Omental fat pad (tissue), 4 donors: ENCODE results near the gene MCM5. TPM values are rescaled to one million over a fixed set of nuclear protein-coding genes. Genes with fewer than 3 reads are reported as not detected.

Experiments
- ATAC-seq: fragments of 150-250 bp; one replicate; pipeline ENCODE4 v1.9.1; 2016; ENCODE audit warnings: mild to moderate bottlenecking, moderate library complexity; ENCODE audit not compliant: low FRiP score
- DNase-seq: peaks from one replicate; pipeline ENCODE4 v3.0.0-alpha.2; 2019; ENCODE audit warnings: low spot score
- CTCF ChIP-seq, 3 donors: fragments of 450-650 bp; IDR thresholded peaks; one replicate each; pipeline ENCODE4 v1.5.1; 2016 to 2017; ENCODE audit warnings: antibody characterized with exemption in 3 of 3, mild to moderate bottlenecking in 3 of 3, moderate library complexity in 2 of 3
- total RNA-seq, 4 donors: library from RNA; depleted of rRNA; stranded (reverse); fragments of >200 nt; gene quantifications; one replicate each; pipeline ENCODE4 v1.1.0, GENCODE V29; 2016

The MCM5 gene
- total RNA-seq, 4 donors from 2014 or later, result 10.5 to 22.5 (median 13.9) TPM

- no peak for TF ChIP-seq CTCF (IDR thresholded peaks at IDR 0.05)
- ATAC-seq, result no peak
- DNase-seq, result no peak
These were observed 23.0 kb downstream of the MCM5 start for GRCh38 chr22:35422936-35423335.

- no peak for TF ChIP-seq CTCF (IDR thresholded peaks at IDR 0.05)
- no peak for DNase-seq
- ATAC-seq, result no peak
These were observed 24.1 kb downstream of the MCM5 start for GRCh38 chr22:35424081-35424480.

GRCh38 chr22:35424761-35425160, 24.8 kb downstream of the MCM5 start:
- TF ChIP-seq CTCF (IDR thresholded peaks at IDR 0.05), result no peak
- ATAC-seq (no peak), DNase-seq (no peak)

GRCh38 chr22:35425546-35425945, 25.6 kb downstream of the MCM5 start:
- ATAC-seq, result no peak
- no peak for TF ChIP-seq CTCF (IDR thresholded peaks at IDR 0.05)
- DNase-seq, result no peak

- DNase-seq, result no peak
- no peak for TF ChIP-seq CTCF (IDR thresholded peaks at IDR 0.05)
- ATAC-seq, result no peak
These were observed 26.2 kb downstream of the MCM5 start for GRCh38 chr22:35425971-35426800.

GRCh38 chr22:35426801-35427140, 26.8 kb downstream of the MCM5 start:
- DNase-seq, result no peak
- TF ChIP-seq CTCF (IDR thresholded peaks at IDR 0.05), result no peak
- no peak for ATAC-seq

- peak; percentile 97 for ATAC-seq
- TF ChIP-seq CTCF (IDR thresholded peaks at IDR 0.05), result peak in 2 of 3 donors; percentile 87 to 98
- peak; percentile 88 for DNase-seq
These were observed 31.0 kb downstream of the MCM5 start for GRCh38 chr22:35430897-35431322.
